GM21619 (cell line): Measurements from ENCODE around the gene DNM3.

Experiments
- ATAC-seq: cut with Tn5 transposase; IDR thresholded peaks from one replicate; pipeline ENCODE4 v1.9.1; 2021; ENCODE audit not compliant: unreplicated experiment

DNM3 gene

DNA sequence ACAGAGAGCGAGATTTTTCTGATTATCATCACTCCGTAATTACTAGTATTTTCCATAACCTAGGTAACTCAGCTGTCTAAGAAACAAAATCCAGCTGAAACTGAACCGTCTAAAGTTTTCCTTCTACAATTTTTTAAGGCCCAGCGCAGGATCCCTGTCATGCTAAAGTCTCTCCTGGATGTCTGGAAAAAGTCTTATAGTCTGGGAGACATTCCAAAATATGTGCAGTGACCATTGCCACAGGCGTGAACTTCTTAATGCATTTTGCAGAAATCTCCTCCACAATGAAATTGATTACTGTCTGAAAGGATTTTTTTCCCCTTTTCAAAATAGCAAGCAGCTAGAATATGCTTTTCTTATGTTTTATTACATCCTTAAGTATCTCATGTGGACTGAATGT lies 369.9 kb downstream of the DNM3 start:
- ATAC-seq: no peak

- no peak for ATAC-seq
Observed at GRCh38 chr1:172212124-172212523, 370.8 kb downstream of the DNM3 start.

- ATAC-seq: no peak
Observed at GRCh38 chr1:172215006-172215405, 373.7 kb downstream of the DNM3 start.

DNA sequence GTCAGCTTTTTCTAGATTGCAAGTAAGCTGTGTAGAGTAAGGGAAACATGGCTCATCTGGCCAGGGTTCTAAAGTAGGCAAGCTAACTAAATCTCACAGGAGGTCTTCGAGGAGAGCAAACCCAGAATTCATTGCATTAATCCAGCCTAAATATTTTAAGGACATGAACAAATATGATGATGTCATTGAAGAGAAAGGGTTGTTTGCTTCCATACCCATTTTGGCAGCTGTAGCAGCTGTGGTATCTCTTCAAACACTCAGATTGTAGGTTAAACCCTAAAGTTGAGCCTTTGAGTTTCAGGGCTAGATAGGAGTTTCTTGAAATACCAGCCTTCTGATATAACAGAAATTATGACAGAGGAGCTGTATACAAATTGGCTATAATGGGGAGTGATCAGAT lies 378.7 kb downstream of the DNM3 start:
- no peak for ATAC-seq

GRCh38 chr1:172220376-172220775 lies 379.1 kb downstream of the DNM3 start:
- no peak for ATAC-seq

DNA sequence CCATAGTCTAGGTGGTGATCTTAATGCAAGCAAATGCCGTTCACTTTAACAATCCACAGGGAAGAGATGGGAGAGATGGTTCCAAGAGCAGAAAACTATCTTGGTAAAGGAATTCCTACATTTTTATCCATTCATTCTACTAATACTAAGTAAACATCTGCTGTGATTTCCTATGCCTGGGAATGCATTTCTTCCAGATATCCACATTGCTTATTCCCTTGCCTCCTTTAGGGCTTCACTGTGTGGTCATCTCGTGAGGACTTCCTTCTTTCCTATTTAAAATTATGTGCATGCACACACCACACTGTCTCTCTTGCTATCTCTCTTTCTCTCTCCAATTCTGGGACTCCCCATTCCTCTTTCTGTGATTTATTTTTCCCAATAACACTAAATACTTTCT lies 380.1 kb downstream of the DNM3 start:
- no peak for ATAC-seq

DNA sequence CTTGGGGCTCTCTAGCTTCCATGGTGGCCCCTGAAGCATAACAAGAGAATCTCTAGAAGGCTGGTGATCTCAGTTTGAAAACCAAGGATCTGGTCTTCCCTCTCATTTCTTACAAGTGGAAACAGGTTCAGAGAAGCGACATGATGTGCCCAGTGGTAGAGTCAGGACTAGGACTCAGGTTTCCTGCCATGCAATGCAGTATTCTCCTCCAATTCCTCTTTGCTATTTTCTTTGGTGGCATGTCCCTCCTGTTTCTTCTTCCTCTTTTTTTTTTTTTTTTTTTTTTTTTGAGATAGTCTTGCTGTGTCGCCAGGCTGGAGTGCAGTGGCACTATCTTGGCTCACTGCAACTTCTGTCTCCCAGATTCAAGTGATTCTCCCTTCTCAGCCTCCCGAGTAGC lies 383.6 kb downstream of the DNM3 start:
- ATAC-seq: no peak

DNA sequence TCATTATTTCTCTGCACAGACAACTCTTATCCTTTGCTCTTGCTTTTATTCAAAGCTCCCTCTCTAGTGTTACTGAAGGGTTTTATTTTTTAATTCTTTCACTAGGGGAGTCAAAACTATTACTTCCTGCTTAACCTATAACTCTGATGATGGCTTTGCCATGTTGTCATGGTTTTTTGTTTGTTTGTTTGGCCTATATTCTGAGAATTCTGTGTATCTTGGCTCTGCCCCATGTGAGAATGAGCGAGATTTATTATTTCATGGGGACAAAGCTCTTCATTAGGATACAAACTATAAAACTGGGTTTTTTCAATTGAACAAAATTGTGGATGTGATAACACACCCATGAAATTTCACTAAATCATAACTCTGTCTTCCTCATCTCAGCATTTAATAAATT lies 388.6 kb downstream of the DNM3 start:
- no peak for ATAC-seq

GRCh38 chr1:172230526-172230925 lies 389.2 kb downstream of the DNM3 start:
- no peak for ATAC-seq

DNA sequence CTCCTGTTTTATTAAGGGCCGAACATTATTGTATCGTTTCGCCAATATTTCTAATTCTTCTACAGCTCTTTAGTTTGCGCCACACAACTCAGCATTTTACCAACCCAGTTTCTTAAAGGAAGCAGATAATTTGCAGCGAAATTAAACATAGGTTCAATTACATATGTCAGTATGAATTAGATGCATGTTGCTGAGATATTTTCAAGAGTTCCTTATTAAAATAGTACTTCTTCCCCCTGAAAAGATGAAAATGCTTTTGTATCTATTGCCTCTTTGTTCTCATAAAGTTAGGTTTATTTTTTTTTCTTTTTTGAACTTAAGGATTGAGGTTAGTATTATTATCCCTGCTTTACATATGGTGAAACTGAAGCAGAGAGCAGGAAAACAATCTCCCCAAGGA lies 395.7 kb downstream of the DNM3 start:
- no peak for ATAC-seq

DNA sequence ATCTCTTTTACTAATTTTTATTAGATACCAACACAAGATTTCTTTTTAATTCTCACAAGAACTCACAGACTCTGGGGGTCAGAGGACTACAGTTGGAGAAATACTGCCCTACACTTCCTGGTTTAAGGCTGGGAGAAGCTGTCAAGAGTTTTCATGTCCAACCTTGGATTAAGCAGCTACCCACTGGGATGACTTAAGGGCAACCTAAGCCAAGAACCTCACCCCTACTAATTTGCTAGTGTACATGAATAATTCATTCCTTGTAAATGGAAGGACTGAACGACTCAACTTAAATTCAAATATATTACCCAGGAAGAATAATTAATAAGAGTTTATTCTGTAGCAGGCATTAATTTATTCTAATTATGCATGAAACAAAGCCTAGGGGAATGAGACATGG lies 396.9 kb downstream of the DNM3 start:
- no peak for ATAC-seq

- ATAC-seq: no peak
Observed at GRCh38 chr1:172238965-172239364, 397.7 kb downstream of the DNM3 start.

GRCh38 chr1:172239901-172240300 lies 398.6 kb downstream of the DNM3 start:
- no peak for ATAC-seq

DNA sequence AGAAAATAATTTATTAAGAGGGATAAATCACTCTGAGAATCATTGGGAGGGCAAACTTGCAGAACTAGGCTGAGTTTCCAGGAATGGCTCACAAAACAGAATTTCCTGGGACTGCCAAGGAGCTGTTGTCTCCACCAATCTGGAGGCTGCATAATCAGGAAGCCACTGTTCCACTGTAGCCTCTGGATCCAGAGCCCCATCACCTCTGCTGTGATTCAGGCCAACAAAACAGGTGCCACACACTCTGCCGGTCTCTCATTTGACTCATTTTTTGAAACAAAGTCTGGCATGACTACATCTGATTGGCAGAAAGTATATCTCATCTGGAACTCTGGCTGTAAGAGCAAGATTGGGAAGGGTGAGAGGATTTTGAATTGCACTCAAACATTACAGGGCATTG lies 400.2 kb downstream of the DNM3 start:
- ATAC-seq: no peak

DNA sequence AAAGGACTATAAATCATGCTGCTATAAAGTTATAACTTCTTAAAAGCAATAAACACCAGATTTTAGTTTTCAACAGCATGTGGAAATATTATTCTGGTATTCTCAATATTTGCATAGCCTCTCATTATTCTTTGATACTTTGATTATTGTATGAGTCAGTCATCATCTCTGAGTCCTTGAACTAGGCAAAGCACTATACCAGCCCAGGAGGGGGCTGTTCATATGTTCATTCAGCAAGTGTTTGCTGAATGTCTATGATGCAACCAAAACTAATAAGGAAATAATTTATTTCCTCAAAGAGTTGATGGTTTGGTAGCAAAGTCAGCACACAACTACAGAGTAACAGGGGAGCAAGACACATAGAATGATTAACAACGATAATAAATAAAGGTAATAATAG lies 403.6 kb downstream of the DNM3 start:
- ATAC-seq: no peak

GRCh38 chr1:172245788-172246187 lies 404.5 kb downstream of the DNM3 start:
- no peak for ATAC-seq

- no peak for ATAC-seq
Observed at GRCh38 chr1:172246521-172247390, 405.5 kb downstream of the DNM3 start.

- no peak for ATAC-seq
Observed at GRCh38 chr1:172251486-172251885, 410.2 kb downstream of the DNM3 start.

GRCh38 chr1:172252321-172252720 lies 411.0 kb downstream of the DNM3 start:
- no peak for ATAC-seq

GRCh38 chr1:172252958-172253357 lies 411.7 kb downstream of the DNM3 start:
- ATAC-seq: no peak

DNA sequence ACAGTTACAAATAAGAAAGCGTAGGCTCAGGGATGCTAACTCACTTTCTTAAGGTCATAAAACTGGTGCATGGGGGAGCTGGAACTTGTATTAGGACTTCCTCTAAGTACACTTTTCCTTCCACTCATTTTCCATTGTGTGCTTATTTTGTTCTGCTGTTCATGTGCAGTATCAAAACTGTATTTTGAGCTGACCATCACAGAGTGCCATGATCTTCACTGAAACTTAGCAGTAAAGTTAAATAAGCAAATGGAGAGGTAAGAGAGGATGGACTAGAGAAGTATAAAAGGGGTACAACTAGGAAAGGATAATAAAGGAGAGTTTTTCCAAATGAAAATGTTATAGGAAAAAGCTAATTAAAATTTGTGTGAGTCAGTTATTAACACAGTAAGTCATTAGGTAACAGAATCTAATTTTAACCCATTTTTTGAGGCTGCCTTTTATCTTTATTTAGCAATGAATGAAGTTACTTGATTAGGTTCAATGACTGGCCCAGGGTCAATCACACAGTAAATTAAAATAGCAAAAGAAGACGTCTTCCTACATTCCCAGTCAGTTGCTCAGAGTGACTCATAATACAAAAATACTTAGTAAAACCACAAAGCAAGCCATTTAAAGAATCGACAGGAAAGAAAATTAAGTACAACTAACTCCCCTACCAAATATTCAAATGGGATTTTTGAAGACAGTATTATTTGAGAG lies 413.4 kb downstream of the DNM3 start:
- no peak for ATAC-seq

GRCh38 chr1:172255223-172255560 lies 413.9 kb downstream of the DNM3 start:
- ATAC-seq: no peak

DNA sequence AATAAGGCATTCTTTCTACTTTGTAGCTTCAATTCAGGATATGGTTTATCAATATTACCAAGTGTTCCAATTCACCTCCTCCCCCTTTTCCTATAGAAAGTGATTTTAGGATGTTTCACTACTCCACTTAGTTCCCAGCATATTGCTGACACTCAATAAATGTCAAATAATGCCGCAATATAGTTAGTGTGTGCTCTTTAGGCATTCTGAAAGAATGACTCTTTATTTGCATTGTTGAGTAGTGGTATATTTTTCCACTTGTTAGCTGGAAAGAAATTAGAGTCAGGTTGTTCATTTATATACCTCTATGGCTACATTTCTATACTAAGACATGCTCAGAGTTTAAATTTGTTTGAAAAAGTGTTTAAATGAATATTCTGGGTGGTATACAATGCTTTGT lies 424.6 kb downstream of the DNM3 start:
- ATAC-seq: no peak
